SK-MEL-5 (cell line): ENCODE data around the gene TSPAN9. TPM values are rescaled to one million over a fixed set of nuclear protein-coding genes. Genes with fewer than 3 reads are reported as not detected.

ENCODE experiments used
- DNase-seq: peaks from one replicate; pipeline ENCODE4 v3.0.0-alpha.2; 2016; ENCODE audit warnings: low read depth, low spot score
- in situ Hi-C: cut with HindIII; loops from 2 replicates; pipeline ENCODE4 v1.10.0; 2016; ENCODE audit warnings: low sequenced_read_pairs, high pct_unique_total_duplicates, low pct_unique_long_range_greater_than_20kb
- total RNA-seq: library from RNA; depleted of rRNA; stranded (reverse); fragments of >200 nt; shearing (Covaris generic); gene quantifications from 2 replicates; pipeline ENCODE4 v1.2.3, GENCODE V29; 2014

Gene TSPAN9
- total RNA-seq, 1 experiment from 2014 or later = 14.2 TPM

- in situ Hi-C loops = no loop called here
- no peak for DNase-seq
These were observed 138.3 kb downstream of the TSPAN9 start for GRCh38 chr12:3215410-3215975.

GRCh38 chr12:3216097-3216496 is 138.9 kb downstream of the TSPAN9 start:
- in situ Hi-C loops = no loop called here
- DNase-seq = no peak

GRCh38 chr12:3216726-3217682 is 139.8 kb downstream of the TSPAN9 start:
- in situ Hi-C loops = no loop called here

DNA sequence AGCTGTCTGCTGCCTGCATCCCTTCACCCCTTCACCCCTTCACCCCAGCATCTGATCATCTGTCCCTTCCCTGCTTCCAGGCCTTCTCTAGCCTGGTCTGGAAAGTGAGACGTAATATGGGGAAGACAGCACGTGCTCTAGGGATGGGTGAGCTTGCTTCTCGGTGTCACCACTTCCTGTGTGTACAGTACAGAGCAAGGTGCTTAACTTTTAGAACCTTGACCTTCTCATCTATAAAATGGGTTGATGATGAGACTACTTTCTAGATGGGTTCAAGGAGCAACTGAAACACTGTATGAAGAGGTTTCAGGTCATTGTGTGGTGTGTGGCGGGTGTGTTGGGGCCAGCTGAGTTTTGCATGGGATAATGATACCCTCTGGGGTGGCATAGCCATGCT is 140.5 kb downstream of the TSPAN9 start:
- in situ Hi-C loops = no loop called here
- DNase-seq = no peak

More at GRCh38 chr12:3216726-3217682, 139.8 kb downstream of the TSPAN9 start:
- DNase-seq = no peak

DNA sequence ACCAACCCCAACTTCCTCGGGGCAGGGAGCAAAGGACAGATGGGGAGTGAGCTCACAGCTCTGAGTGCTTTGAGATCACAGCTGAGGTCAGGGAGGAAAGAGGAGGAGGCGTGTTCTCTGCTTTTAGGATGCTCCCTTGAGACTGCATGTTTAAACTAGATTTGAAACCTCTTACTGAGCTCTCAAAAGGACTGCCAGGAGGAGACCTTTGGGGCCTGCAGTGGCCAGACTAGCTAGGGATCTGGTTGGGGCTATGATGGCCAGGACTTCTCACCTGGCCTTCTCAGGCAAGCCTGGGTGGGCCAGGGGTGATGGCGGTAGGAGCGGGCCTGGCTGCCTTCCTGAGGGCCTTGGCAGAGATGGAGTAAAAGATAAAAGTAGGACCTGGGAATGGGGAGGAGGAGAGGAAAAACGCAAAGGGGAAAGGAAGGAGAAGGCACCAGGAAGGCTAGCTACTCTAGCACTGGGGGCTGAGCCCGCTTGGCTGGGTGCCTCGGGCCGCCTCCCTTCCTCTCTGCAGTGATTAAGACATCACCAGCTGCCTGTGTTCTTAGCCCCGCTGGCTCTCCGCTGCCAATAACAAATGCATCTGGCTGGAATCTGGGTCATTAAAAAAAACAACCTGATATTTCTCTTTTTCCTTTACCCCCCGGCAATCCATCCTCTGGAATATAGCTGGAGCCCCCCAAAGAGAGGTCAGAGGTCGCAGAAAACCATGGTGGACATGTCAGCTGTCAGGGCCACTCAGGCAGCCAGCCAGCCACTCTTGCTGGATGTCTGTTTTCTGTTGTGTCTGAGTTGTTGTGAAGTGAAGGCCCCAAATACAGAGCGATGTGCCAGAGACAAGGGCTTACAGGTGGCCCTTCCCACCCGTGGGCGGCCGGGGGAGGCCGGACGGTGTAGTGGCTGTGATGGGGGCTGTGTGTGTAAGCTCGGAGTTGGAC is 141.3 kb downstream of the TSPAN9 start:
- DNase-seq = no peak
- in situ Hi-C loops = no loop called here

GRCh38 chr12:3219233-3219632 is 142.1 kb downstream of the TSPAN9 start:
- in situ Hi-C loops = no loop called here
- DNase-seq = no peak

- DNase-seq = no peak
- in situ Hi-C loops = no loop called here
These were observed 143.5 kb downstream of the TSPAN9 start for GRCh38 chr12:3220382-3221321.

- in situ Hi-C loops = no loop called here
- DNase-seq = no peak
These were observed 145.1 kb downstream of the TSPAN9 start for GRCh38 chr12:3222306-3222705.

DNA sequence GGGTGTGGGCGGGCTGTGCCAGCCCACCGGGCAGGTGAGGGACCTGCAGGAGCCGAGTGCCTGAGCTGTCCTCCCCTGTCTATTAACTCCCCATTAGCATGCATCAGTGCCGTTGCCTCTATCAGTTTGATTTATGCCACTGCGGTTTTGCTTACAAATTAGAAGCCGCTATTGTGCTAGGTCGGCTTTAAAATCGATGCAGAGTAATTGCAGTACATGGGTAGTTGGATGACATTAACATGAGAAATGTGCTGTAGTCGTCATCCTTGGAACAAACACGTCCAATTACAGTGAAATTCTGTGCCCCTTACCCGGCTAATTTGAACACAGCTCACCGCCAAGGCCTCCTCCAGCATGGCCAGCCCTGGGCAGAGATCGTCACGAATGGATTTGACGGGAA is 145.8 kb downstream of the TSPAN9 start:
- in situ Hi-C loops = no loop called here

DNA sequence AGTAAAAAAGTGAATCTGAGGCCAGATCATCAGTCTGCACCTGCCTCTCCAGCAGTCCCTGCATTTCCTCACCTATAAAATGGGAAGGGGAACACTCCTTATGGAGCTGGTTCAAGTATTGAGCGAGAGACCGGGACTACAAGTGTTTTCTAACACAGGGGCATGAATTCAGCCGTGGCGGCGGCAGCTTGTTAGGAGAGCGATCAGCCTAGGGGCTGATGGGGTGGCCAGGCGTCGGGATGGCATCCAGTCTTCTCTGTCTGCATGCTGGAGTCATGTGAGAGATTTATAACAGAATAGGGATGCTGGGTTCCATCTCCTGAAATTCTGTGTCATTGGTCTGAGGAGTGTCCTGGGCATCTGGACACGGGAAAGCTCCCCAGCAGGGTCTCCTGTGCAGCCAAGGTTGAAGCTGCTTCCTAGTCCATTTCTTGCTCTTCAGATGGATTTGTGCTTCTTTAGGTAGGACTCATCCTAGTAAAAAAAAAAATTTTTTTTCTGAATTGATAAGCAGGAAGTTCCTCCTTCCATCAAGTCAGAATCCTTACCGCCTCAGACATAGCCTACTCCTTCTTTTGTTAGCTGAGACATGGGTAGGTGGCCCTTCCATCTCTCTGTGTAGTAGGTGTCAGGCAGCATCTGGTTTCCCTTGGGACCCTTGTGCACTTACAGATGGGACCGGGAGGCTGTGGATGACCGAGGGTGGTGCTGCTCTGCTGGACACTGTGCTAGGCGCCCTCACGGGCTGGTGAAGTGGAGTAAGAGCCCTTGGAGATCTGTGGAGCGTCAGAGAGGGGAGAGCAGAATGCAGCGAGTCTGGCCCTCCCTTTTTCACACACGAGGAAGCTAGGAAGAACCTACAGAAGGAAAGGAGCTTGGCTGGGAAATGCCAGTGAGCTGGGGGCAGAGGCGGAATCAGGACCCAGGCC is 146.7 kb downstream of the TSPAN9 start:
- in situ Hi-C loops = no loop called here
- DNase-seq = no peak

More for the DNA sequence above, 145.8 kb downstream of the TSPAN9 start:
- no peak for DNase-seq

GRCh38 chr12:3224530-3224903 is 147.3 kb downstream of the TSPAN9 start:
- in situ Hi-C loops = no loop called here
- DNase-seq = no peak

DNA sequence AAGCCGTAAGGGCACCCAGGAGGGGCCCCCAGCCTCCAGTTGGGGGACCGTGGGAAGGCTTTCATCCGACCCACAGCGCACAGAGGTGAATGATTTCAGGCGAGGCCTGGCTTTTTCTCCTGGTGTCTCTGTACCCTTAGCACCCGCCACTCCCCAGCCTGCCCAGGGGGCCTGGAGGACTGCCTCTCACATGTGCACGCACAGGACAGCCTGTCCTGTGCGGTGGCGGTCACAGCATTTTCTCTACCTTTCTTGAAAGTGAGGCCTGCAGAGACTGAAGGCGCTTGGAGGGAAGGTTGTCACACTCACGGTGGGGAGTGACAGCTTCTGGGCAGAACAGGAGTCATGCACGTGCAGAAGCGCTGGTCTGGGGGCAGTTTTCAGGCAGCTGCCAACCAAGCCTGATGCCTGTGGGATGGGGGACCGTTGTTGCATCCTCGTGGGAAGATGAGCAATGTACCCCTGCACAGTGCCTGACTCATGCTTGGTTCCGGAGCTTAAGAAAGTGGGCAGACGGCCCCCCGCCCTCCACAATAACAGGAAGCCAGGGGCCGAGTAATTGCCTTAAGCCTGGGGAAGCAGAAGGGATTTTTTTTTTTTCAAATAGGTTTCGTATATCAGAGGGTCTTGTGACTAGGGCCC is 148.1 kb downstream of the TSPAN9 start:
- in situ Hi-C loops = no loop called here
- no peak for DNase-seq

DNA sequence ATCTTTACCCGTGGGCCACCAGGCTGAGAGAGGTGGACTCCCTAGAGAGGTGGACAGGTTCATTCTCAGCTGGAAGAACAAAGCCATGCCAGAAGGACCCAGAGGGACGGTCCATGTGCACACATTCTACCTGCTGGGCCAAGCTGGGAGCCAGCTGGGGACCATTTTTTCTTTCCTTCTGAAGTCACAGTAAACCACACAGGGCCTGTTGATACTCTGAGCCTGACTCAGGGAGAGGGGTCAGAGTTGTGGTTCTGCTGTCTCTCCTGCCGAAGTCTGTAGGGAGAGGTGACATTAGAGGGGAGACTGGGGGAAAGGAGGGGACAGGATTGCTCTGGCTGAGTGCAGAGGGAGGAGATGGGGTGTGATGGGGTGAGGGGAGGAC is 148.6 kb downstream of the TSPAN9 start:
- in situ Hi-C loops = no loop called here
- no peak for DNase-seq

DNA sequence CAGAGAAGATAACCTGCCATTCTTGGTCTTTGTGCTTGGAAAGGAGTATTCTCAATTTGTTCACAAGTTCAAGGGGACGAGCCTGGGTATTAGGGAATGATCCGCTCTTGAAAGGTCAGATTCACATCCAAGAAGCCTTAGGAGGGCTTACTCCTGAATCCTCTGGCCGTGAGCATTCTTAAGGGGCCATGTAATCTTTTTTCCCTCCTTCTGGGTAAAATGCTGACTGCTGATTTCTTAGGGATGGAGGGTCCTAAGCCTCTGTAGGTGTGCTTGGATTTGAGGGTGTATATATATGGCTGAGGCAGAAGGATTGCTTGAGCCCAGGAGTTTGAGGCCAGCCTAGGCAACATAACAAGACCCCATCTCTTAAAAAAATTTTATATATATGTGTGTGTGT is 149.1 kb downstream of the TSPAN9 start:
- DNase-seq = no peak
- in situ Hi-C loops = no loop called here

- no peak for DNase-seq
- in situ Hi-C loops = no loop called here
These were observed 150.1 kb downstream of the TSPAN9 start for GRCh38 chr12:3227076-3227975.
